Esophagus squamous epithelium (tissue), 4 donors: Measurements from ENCODE around the gene DCPS.

Experiments used
- CTCF ChIP-seq, 6 experiments: fragments of 450-650 bp in 4 of 6; fragments of 200-600 bp in 2 of 6; sonication (generic) in 2 of 6; IDR thresholded peaks; one replicate each; pipeline ENCODE4 v1.5.1; 2016 to 2019; ENCODE audit warnings: antibody characterized with exemption in 6 of 6, mild to moderate bottlenecking in 4 of 6, moderate library complexity in 4 of 6
- POLR2A ChIP-seq, 4 donors: fragments of 450-650 bp; IDR thresholded peaks; one replicate each; pipeline ENCODE4 v1.6.1; 2017; ENCODE audit warnings: antibody characterized with exemption in 4 of 4, mild to moderate bottlenecking in 4 of 4, moderate library complexity in 3 of 4

- TF ChIP-seq CTCF (IDR thresholded peaks at IDR 0.05): no peak
- no peak for TF ChIP-seq POLR2A (IDR thresholded peaks at IDR 0.05)
These were observed 79.8 kb downstream of the DCPS start for GRCh38 chr11:126383339-126384335.
